Panc1 (cell line): ENCODE results near the gene CHST11.

Experiments
- CTCF ChIP-seq: fragments of 450-650 bp; IDR thresholded peaks from 2 replicates; pipeline ENCODE4 v1.5.1; 2017; ENCODE audit warnings: mild to moderate bottlenecking
- POLR2AphosphoS5 ChIP-seq: IDR thresholded peaks from 2 replicates; pipeline ENCODE4 v1.6.1; 2012; ENCODE audit warnings: mild to moderate bottlenecking, low read depth, low read length, moderate library complexity
- TF ChIP-seq, protein P1 (sequence below), 2 experiments: IDR thresholded peaks; 2 replicates each; pipeline ENCODE4 v1.6.1; 2011 to 2012; ENCODE audit warnings: low read depth in 2 of 2, control low read depth in 1 of 2, low read length in 1 of 2, mild to moderate bottlenecking in 1 of 2, moderate library complexity in 1 of 2; ENCODE audit not compliant: insufficient read depth in 1 of 2

- TF ChIP-seq CTCF (no peak), POLR2AphosphoS5 (no peak)
- TF ChIP-seq, protein P1, sequence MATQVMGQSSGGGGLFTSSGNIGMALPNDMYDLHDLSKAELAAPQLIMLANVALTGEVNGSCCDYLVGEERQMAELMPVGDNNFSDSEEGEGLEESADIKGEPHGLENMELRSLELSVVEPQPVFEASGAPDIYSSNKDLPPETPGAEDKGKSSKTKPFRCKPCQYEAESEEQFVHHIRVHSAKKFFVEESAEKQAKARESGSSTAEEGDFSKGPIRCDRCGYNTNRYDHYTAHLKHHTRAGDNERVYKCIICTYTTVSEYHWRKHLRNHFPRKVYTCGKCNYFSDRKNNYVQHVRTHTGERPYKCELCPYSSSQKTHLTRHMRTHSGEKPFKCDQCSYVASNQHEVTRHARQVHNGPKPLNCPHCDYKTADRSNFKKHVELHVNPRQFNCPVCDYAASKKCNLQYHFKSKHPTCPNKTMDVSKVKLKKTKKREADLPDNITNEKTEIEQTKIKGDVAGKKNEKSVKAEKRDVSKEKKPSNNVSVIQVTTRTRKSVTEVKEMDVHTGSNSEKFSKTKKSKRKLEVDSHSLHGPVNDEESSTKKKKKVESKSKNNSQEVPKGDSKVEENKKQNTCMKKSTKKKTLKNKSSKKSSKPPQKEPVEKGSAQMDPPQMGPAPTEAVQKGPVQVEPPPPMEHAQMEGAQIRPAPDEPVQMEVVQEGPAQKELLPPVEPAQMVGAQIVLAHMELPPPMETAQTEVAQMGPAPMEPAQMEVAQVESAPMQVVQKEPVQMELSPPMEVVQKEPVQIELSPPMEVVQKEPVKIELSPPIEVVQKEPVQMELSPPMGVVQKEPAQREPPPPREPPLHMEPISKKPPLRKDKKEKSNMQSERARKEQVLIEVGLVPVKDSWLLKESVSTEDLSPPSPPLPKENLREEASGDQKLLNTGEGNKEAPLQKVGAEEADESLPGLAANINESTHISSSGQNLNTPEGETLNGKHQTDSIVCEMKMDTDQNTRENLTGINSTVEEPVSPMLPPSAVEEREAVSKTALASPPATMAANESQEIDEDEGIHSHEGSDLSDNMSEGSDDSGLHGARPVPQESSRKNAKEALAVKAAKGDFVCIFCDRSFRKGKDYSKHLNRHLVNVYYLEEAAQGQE (IDR thresholded peaks at IDR 0.05; ENCODE audit: insufficient read depth in 1 of 2, low read depth in 2 of 2, low read length in 1 of 2): no peak
These were observed 12.8 kb downstream of the CHST11 start for GRCh38 chr12:104469523-104469922.
